ENCODE results near the gene RIMKLA. TPM values are rescaled to one million over a fixed set of nuclear protein-coding genes. Genes with fewer than 3 reads are reported as not detected.

The RIMKLA gene
- polyA plus RNA-seq, 1 donor from 2014 or later, result not detected

DNA sequence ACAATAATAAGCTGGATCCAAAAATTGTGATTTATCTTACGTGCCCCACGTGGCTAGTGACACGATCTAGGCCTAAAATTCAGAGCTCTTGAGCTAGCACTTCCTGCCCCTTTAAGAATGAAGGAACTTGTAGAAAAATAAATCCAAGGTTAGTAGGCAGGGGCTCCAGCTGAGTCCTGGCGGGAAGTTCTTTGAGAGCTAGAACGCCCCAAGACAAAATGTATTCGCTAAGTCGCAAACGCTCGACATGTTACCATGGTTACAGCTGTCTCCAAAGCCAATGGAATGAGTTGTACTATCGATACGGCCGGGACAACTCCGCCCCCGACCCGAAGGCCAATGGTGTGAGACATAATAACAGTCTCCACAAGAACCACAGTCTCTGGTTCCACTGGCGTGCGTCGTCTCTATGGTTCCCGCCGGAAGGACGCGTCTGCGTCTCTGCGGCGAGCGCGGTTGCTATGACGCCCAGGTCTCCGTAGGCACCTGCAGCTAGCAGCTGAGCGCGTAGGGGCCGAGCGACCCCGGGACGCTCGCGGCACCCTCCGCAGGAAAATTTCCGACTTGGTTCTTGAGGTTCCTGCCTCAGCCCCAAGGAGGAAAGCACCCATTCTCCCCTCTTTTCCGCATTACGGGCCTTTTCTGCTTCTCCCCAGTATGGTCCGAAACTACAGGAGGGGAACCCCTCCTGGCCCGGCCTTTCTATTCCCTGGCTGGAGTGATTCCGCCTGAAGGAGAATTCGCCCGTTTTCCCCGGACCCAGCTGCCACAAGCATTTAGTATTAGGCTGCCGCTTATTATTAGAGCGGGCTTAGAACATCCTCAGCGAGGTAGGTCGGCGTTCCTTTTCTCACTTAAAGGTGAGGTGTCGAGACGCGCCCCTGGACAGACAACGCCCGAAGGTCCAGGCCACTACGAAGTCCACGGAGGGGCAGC, 82.5 kb downstream of the RIMKLA start, which contains the start of gene CCDC30:
Gene CCDC30 (plus strand): TSS at position 459 of the 936 bp plus-strand sequence. CDS start 17,266 bp downstream, outside the sequence.
- Mint-ChIP-seq H3K9me3 (no peaks in the 10 kb centered on the region), H3K27ac (peak within 1 kb of the TSS; percentile 88 to 97 (median 96)), H3K4me3 (peak within 1 kb of the TSS; percentile 86 to 95 (median 90)), H3K27me3 (no peaks in the 10 kb centered on the region), H3K4me1 (peaks cover 12 to 28% (median 20%) of the 10 kb centered on the region in 3 donors), H3K36me3 (peaks cover 4% of the 10 kb centered on the region)

DNA sequence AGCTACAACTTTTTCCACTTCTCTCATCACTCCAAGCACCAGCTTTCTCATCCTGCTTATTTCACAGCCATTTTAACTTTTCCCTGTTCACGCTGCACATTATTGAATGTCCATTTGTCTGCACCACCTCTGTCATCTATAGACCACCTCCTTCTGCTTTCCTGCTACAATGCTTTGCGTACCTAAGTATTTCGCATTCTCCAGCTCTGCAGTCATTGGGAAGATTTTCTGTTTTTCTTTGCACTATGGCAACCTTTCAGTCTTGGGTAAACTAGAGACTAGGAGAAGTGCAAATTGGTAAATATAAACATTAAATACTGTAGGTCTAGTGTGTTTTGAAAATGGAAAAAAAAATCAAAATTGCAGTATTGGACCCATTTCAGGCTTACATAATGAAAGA, 83.3 kb downstream of the RIMKLA start:
- Mint-ChIP-seq H3K27ac (peak overlapping the region; percentile 88 to 97 (median 96)), H3K27me3 (no peaks in the 10 kb centered on the region), H3K9me3 (no peaks in the 10 kb centered on the region), H3K36me3 (peaks cover 5% of the 10 kb centered on the region), H3K4me3 (peak overlapping the region; percentile 86 to 95 (median 90)), H3K4me1 (peaks cover 11 to 22% (median 18%) of the 10 kb centered on the region in 3 donors)

DNA sequence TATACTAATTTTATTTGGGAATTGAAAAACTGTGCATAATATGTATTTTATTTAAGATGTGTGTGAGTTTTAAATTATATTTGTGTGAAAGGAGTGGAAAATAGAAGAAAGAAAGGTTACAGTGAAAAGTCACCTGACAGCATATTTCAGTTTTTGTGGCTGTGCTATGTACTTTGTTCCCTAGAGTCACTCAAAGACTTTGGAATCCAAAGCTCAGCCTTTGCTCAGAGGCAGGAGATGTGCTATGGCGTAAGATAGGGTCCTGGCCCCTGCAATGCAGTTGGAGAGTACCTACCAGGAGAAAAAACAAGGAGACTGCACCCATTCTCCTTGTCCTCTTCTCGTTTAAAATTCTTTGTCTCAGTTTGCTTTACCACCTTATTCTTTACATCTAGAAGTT, 85.4 kb downstream of the RIMKLA start:
- Mint-ChIP-seq H3K36me3 (peaks cover 3% of the 10 kb centered on the region), H3K27me3 (no peaks in the 10 kb centered on the region), H3K9me3 (no peaks in the 10 kb centered on the region), H3K27ac (no peak overlapping the region), H3K4me3 (no peak overlapping the region), H3K4me1 (peaks cover 11 to 15% (median 13%) of the 10 kb centered on the region in 3 donors)

DNA sequence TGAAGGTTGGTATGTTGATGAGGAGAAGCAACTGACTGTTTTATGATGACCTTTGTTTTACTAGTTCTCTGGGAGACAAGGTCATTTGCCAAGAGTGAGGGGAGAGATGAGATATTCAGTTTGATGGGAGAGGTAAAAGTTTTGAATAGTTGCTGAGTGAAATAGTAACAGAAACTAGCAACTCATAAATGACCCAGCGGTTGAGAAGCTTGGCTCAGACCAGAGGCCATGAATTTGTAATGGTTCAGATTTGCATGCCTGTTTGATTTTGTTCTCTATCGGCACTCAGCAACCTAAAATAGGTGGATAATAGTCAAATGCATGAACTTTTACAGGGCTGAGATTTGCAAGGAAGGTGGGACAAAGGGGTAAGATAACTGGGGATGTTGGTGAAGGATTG, 89.1 kb downstream of the RIMKLA start:
- H3K27me3 Mint-ChIP-seq, result no peaks in the 10 kb centered on the region
- H3K9me3 Mint-ChIP-seq, result no peaks in the 10 kb centered on the region
- H3K36me3 Mint-ChIP-seq, result peaks cover 5% of the 10 kb centered on the region

More for the DNA sequence above, 89.1 kb downstream of the RIMKLA start:
- no peak overlapping the region for H3K4me3 Mint-ChIP-seq
- no peak overlapping the region for H3K27ac Mint-ChIP-seq
- H3K4me1 Mint-ChIP-seq, result no peaks in the 10 kb centered on the region

Other genes starting within 250 kb of the RIMKLA start
- not detected for gene GUCA2B, start 227.4 kb upstream of the RIMKLA start, polyA plus RNA-seq
- not detected for gene GUCA2A, start 216.0 kb upstream of the RIMKLA start, polyA plus RNA-seq
- gene FOXJ3, start 45.6 kb upstream of the RIMKLA start, polyA plus RNA-seq, result 22.1 TPM
- gene ZMYND12, start 75.2 kb downstream of the RIMKLA start, polyA plus RNA-seq, result 0.39 TPM
- 141 TPM for gene PPCS, start 75.8 kb downstream of the RIMKLA start, polyA plus RNA-seq
- 1.5 TPM for gene CCDC30, start 82.5 kb downstream of the RIMKLA start, polyA plus RNA-seq